ENCODE results near the gene EIF2AK2.

- TF ChIP-seq CTCF (IDR thresholded peaks at IDR 0.05; ENCODE audit: low read length) (no peak), EZH2phosphoT487 (IDR thresholded peaks at IDR 0.05; ENCODE audit: low read length) (no peak)
Measured at GRCh38 chr2:37142546-37142945, 14.2 kb downstream of the EIF2AK2 start.

Measured in MM.1S (cell line).